HCT116 (cell line): ENCODE results near the gene PCDHA9. TPM values are rescaled to one million over a fixed set of nuclear protein-coding genes. Genes with fewer than 3 reads are reported as not detected.

Experiments
- ATAC-seq: fragments of 200-7000 bp; cut with Tn5 transposase; 2 replicates; pipeline ENCODE4 v1.9.1; 2020; ENCODE audit warnings: mild to moderate bottlenecking, moderate library complexity
- BruUV-seq: library from RNA; stranded (reverse); fragments of 400-500 nt; replicated peaks from 2 replicates; lab custom pipeline; 2021; lab: Mats Ljungman, UMichigan
- CTCF ChIA-PET: fragments of 300-600 bp; sonication (Branson Sonifier 250); formaldehyde crosslinking; loops from one replicate; lab custom pipeline; 2021; ENCODE audit warnings: antibody characterized with exemption; lab: Charles Lee
- POLR2A ChIA-PET: fragments of 300-600, 350-600 bp; sonication (Branson Sonifier 250); formaldehyde crosslinking; loops from one replicate; lab custom pipeline; 2021; ENCODE audit warnings: antibody characterized with exemption; lab: Charles Lee
- RAD21 ChIA-PET, 2 experiments: fragments of 300-600 bp; sonication (Branson Sonifier 250); formaldehyde crosslinking; loops; one replicate each; lab custom pipeline; 2023; ENCODE audit warnings: low total read pairs in 2 of 2; ENCODE audit not compliant: uncharacterized antibody in 2 of 2, unreplicated experiment in 2 of 2, low non-redundant PET in 1 of 2; lab: Charles Lee
- DNase-seq: peaks from one replicate; pipeline ENCODE4 v3.0.0-alpha.2; 2010; ENCODE audit warnings: low read depth, low spot score
- H2AFZ ChIP-seq: fragments of 200-600 bp; shearing (Covaris generic), sonication (generic); 2 replicates; pipeline ENCODE4 v1.6.1; 2017; ENCODE audit warnings: low read depth, mixed run types, mixed read lengths, antibody characterized with exemption, low read length; ENCODE audit not compliant: poor library complexity, severe bottlenecking
- H3K27ac ChIP-seq: 2 replicates; pipeline ENCODE4 v1.5.1; 2012; ENCODE audit warnings: low read depth, low read length
- H3K27me3 ChIP-seq: fragments of 200-600 bp; sonication (generic); 2 replicates; pipeline ENCODE4 v1.6.1; 2016; ENCODE audit warnings: mixed run types, low read length, mixed read lengths; ENCODE audit not compliant: insufficient read depth
- H3K36me3 ChIP-seq, 2 experiments: fragments of 200-500 bp in 1 of 2; fragments of 200-600 bp in 1 of 2; sonication (Bioruptor generic) in 1 of 2; sonication (generic) in 1 of 2; 2 replicates each; pipeline versions ENCODE4 v1.5.1 to v1.6.1; 2014 to 2016; ENCODE audit warnings: low read length in 2 of 2, inconsistent platforms in 1 of 2, mixed read lengths in 1 of 2, mixed run types in 1 of 2; ENCODE audit not compliant: insufficient read depth in 2 of 2, control insufficient read depth in 1 of 2
- H3K4me1 ChIP-seq, 2 experiments: fragments of 200-600 bp in 1 of 2; sonication (generic) in 1 of 2; 2 replicates each; pipeline versions ENCODE4 v1.5.1 to v1.6.1; 2012 to 2017; ENCODE audit warnings: low read length in 2 of 2, inconsistent platforms in 1 of 2, mild to moderate bottlenecking in 1 of 2, mixed read lengths in 1 of 2, mixed run types in 1 of 2, moderate library complexity in 1 of 2; ENCODE audit not compliant: insufficient read depth in 2 of 2, control insufficient read depth in 1 of 2
- H3K4me2 ChIP-seq: fragments of 200-600 bp; sonication (generic); 2 replicates; pipeline ENCODE4 v1.6.1; 2017; ENCODE audit warnings: mixed run types, low read length, mixed read lengths
- H3K4me3 ChIP-seq, 2 experiments: fragments of 200-600 bp in 1 of 2; sonication (generic) in 1 of 2; replicated peaks in 1 of 2; 2 replicates each; pipeline ENCODE4 v1.5.1; 2011 to 2016; ENCODE audit warnings: low read length in 2 of 2, control low read depth in 1 of 2, low read depth in 1 of 2, mild to moderate bottlenecking in 1 of 2, mixed read lengths in 1 of 2, mixed run types in 1 of 2
- H3K79me2 ChIP-seq: fragments of 200-600 bp; sonication (generic); 2 replicates; pipeline ENCODE4 v1.6.1; 2017; ENCODE audit warnings: mild to moderate bottlenecking, mixed run types, low read length, moderate library complexity, mixed read lengths; ENCODE audit not compliant: insufficient read depth
- H3K9ac ChIP-seq: fragments of 200-600 bp; sonication (generic); 2 replicates; pipeline ENCODE4 v1.6.1; 2016; ENCODE audit warnings: low read length, mixed read lengths
- H3K9me2 ChIP-seq: fragments of 200-600 bp; sonication (generic), shearing (Covaris generic); 2 replicates; pipeline ENCODE4 v1.6.1; 2017; ENCODE audit warnings: mixed run types, mild to moderate bottlenecking, moderate library complexity; ENCODE audit not compliant: insufficient read depth
- H3K9me3 ChIP-seq, 2 experiments: fragments of 200-500 bp in 1 of 2; fragments of 200-600 bp in 1 of 2; sonication (Bioruptor generic) in 1 of 2; sonication (generic) in 1 of 2; 2 replicates each; pipeline ENCODE4 v1.6.1; 2014 to 2017; ENCODE audit warnings: low read length in 2 of 2, mixed read lengths in 2 of 2, inconsistent platforms in 1 of 2, low read depth in 1 of 2, mild to moderate bottlenecking in 1 of 2, mixed run types in 1 of 2, moderate library complexity in 1 of 2; ENCODE audit not compliant: control insufficient read depth in 1 of 2, insufficient read depth in 1 of 2
- H4K20me1 ChIP-seq: fragments of 200-600 bp; sonication (generic), shearing (Covaris generic); 2 replicates; pipeline ENCODE4 v1.6.1; 2017; ENCODE audit warnings: mixed run types, mild to moderate bottlenecking, moderate library complexity; ENCODE audit not compliant: insufficient read depth
- ATF3 ChIP-seq: IDR thresholded peaks from 2 replicates; pipeline ENCODE4 v1.6.1; 2012
- CEBPB ChIP-seq: IDR thresholded peaks from 2 replicates; pipeline ENCODE4 v1.6.1; 2012; ENCODE audit warnings: low read depth
- CTCF ChIP-seq, 3 experiments: fragments of 200-600 bp in 1 of 3; sonication (generic) in 1 of 3; IDR thresholded peaks in 2 of 3; conservative IDR thresholded peaks in 1 of 3; 2 replicates each; pipeline ENCODE4 v1.5.1; 2012 to 2017; ENCODE audit warnings: low read depth in 2 of 3, low read length in 2 of 3, antibody characterized with exemption in 1 of 3, borderline replicate concordance in 1 of 3, control low read depth in 1 of 3, mild to moderate bottlenecking in 1 of 3, mixed read lengths in 1 of 3, mixed run types in 1 of 3, moderate library complexity in 1 of 3; ENCODE audit not compliant: insufficient read depth in 1 of 3
- EZH2 ChIP-seq: fragments of 200-600 bp; sonication (generic); IDR thresholded peaks from 2 replicates; pipeline ENCODE4 v1.6.1; 2017; ENCODE audit warnings: antibody characterized with exemption, mixed run types
- EZH2phosphoT487 ChIP-seq: fragments of 200-600 bp; IDR thresholded peaks from 2 replicates; pipeline ENCODE4 v1.6.1; 2018; ENCODE audit warnings: antibody characterized with exemption, borderline replicate concordance
- POLR2A ChIP-seq: IDR thresholded peaks from 2 replicates; pipeline ENCODE4 v1.7.0; 2011; ENCODE audit warnings: borderline replicate concordance; ENCODE audit not compliant: insufficient read depth, insufficient read length; ENCODE audit errors: extremely low read depth
- POLR2AphosphoS5 ChIP-seq: IDR thresholded peaks from 2 replicates; pipeline ENCODE4 v1.6.1; 2011; ENCODE audit warnings: mild to moderate bottlenecking, low read depth, low read length, moderate library complexity
- ZBTB33 ChIP-seq: IDR thresholded peaks from 2 replicates; pipeline ENCODE4 v1.6.1; 2011; ENCODE audit warnings: mild to moderate bottlenecking, low read length, moderate library complexity; ENCODE audit not compliant: insufficient replicate concordance; ENCODE audit errors: extremely low read depth
- intact Hi-C: fragments of 100-400 bp; cut with micrococcal nuclease; formaldehyde crosslinking; loops from 2 replicates; pipeline ENCODE4 v1.10.0; 2022
- total RNA-seq: library from RNA; stranded (reverse); gene quantifications from one replicate; pipeline ENCODE4 v1.2.1, GENCODE V29; 2021; ENCODE audit not compliant: unreplicated experiment

Gene PCDHA9
- total RNA-seq, 1 experiment from 2014 or later: not detected

GRCh38 chr5:140808889-140809291 is 39.3 kb upstream of the PCDHA9 start:
- POLR2A ChIA-PET: no interaction called here
- H3K9ac ChIP-seq: no peak overlapping the region
- ATAC-seq (no peak), DNase-seq (no peak)
- TF ChIP-seq EZH2phosphoT487: no peak
- no peak for TF ChIP-seq POLR2A
- TF ChIP-seq CEBPB: no peak
- TF ChIP-seq ZBTB33: no peak
- no peak for TF ChIP-seq ATF3
- no peak for TF ChIP-seq EZH2
- TF ChIP-seq POLR2AphosphoS5: no peak
- TF ChIP-seq CTCF (IDR thresholded peaks at IDR 0.05 in 2 of 3, conservative IDR thresholded peaks at IDR 0.05 in 1 of 3; ENCODE audit: borderline replicate concordance in 1 of 3, insufficient read depth in 1 of 3, low read depth in 2 of 3, low read length in 2 of 3): no peak
- no peaks in the 10 kb centered on the region for H3K9me3 ChIP-seq
- RAD21 ChIA-PET: no interaction called here
- H3K4me3 ChIP-seq: no peak overlapping the region
- H3K4me1 ChIP-seq: no peaks in the 10 kb centered on the region
- H4K20me1 ChIP-seq: no peaks in the 10 kb centered on the region
- H3K79me2 ChIP-seq: no peaks in the 10 kb centered on the region
- no peak overlapping the region for H3K4me2 ChIP-seq
- no peaks in the 10 kb centered on the region for H3K36me3 ChIP-seq
- intact Hi-C loops: no loop called here
- no TSS peak for BruUV-seq
- no peak overlapping the region for H3K27ac ChIP-seq
- no peaks in the 10 kb centered on the region for H3K9me2 ChIP-seq
- CTCF ChIA-PET: no interaction called here
- H3K27me3 ChIP-seq: no peaks in the 10 kb centered on the region
- no peak overlapping the region for H2AFZ ChIP-seq
